HepG2 (cell line): ENCODE data around the gene THOC2. TPM values are rescaled to one million over a fixed set of nuclear protein-coding genes. Genes with fewer than 3 reads are reported as not detected.

Source experiments
- CHD4 ChIP-seq: fragments of 200-600 bp; sonication (generic); IDR thresholded peaks from 2 replicates; pipeline ENCODE4 v1.7.0; 2017; ENCODE audit warnings: mild to moderate bottlenecking, low read length, borderline replicate concordance
- NCOA5 ChIP-seq: sonication (generic); formaldehyde crosslinking; IDR thresholded peaks from 2 replicates; pipeline ENCODE4 v1.4.0; 2020; ENCODE audit warnings: missing genetic modification reagents
- NFKBIZ ChIP-seq: IDR thresholded peaks from 2 replicates; pipeline ENCODE4 v1.6.1; 2018; ENCODE audit warnings: missing genetic modification reagents, missing compliant biosample characterization
- SAFB2 ChIP-seq: sonication (generic); formaldehyde crosslinking; IDR thresholded peaks from 2 replicates; pipeline ENCODE4 v1.5.1; 2020; ENCODE audit warnings: missing genetic modification reagents, low read depth, mild to moderate bottlenecking, borderline replicate concordance
- SALL2 ChIP-seq: sonication (generic); formaldehyde crosslinking; IDR thresholded peaks from 2 replicates; pipeline ENCODE4 v1.8.1; 2023; ENCODE audit warnings: mild to moderate bottlenecking, missing genetic modification reagents, inconsistent platforms
- ZNF124 ChIP-seq: sonication (generic); formaldehyde crosslinking; IDR thresholded peaks from 2 replicates; pipeline ENCODE4 v1.4.0; 2020; ENCODE audit warnings: missing genetic modification reagents
- ZNF547 ChIP-seq: sonication (generic); formaldehyde crosslinking; IDR thresholded peaks from 2 replicates; pipeline ENCODE4 v1.5.1; 2020; ENCODE audit warnings: mild to moderate bottlenecking, missing genetic modification reagents
- ZNF790 ChIP-seq: sonication (generic); formaldehyde crosslinking; IDR thresholded peaks from 2 replicates; pipeline ENCODE4 v1.8.0; 2022; ENCODE audit warnings: missing genetic modification reagents, mild to moderate bottlenecking, borderline replicate concordance
- ZNF879 ChIP-seq: sonication (generic); formaldehyde crosslinking; IDR thresholded peaks from 2 replicates; pipeline ENCODE4 v1.8.1; 2023; ENCODE audit warnings: missing genetic modification reagents
- polyA plus RNA-seq, 8 experiments: library from polyadenylated mRNA; depleted of rRNA in 3 of 8; stranded (reverse) in 7 of 8; unstranded in 1 of 8; fragments of >200 nt; fragmentation: Illumina TruSeq in 4 of 8; extraction: Trizol in 4 of 8; gene quantifications; 2 replicates each; pipeline versions ENCODE4 v1.2.1 to v1.2.3, GENCODE V29; 2011 to 2016; ENCODE audit warnings: low read depth in 4 of 8, missing spikeins in 1 of 8, mixed read lengths in 1 of 8; ENCODE audit not compliant: insufficient read depth in 1 of 8
- total RNA-seq, 5 experiments: library from RNA; depleted of rRNA; stranded (reverse); fragments of >200 nt; fragmentation: Illumina TruSeq; extraction: Trizol; gene quantifications; 2 replicates each; pipeline ENCODE4 v1.2.3, GENCODE V29; 2016; ENCODE audit warnings: low read depth in 1 of 5
- TF ChIP-seq, protein P1 (sequence below): sonication (generic); formaldehyde crosslinking; IDR thresholded peaks from 2 replicates; pipeline ENCODE4 v1.4.0; 2020; ENCODE audit warnings: missing genetic modification reagents
- TF ChIP-seq, protein P2 (sequence below): IDR thresholded peaks from 2 replicates; pipeline ENCODE4 v1.6.1; 2012; ENCODE audit warnings: inconsistent platforms
- TF ChIP-seq, protein P3 (sequence below): sonication (generic); formaldehyde crosslinking; IDR thresholded peaks from 2 replicates; pipeline ENCODE4 v1.5.1; 2020; ENCODE audit warnings: missing genetic modification reagents, mild to moderate bottlenecking, borderline replicate concordance
- TF ChIP-seq, protein P4 (sequence below), 2 experiments: sonication (generic) in 1 of 2; formaldehyde crosslinking in 1 of 2; IDR thresholded peaks; 2 replicates each; pipeline versions ENCODE4 v1.4.0 to v1.6.1; 2018 to 2020; ENCODE audit warnings: missing genetic modification reagents in 2 of 2, borderline replicate concordance in 1 of 2, low read depth in 1 of 2, mild to moderate bottlenecking in 1 of 2, missing biosample characterization in 1 of 2
- TF ChIP-seq, protein P5 (sequence below): sonication (generic); formaldehyde crosslinking; IDR thresholded peaks from 2 replicates; pipeline ENCODE4 v1.8.1; 2023; ENCODE audit warnings: mild to moderate bottlenecking, missing genetic modification reagents
- TF ChIP-seq, protein P6 (sequence below), 2 experiments: sonication (generic) in 1 of 2; formaldehyde crosslinking in 1 of 2; IDR thresholded peaks; 2 replicates each; pipeline versions ENCODE4 v1.6.1 to v1.9.0; 2014 to 2022; ENCODE audit warnings: antibody characterized with exemption in 1 of 2, borderline replicate concordance in 1 of 2, inconsistent platforms in 1 of 2, low read depth in 1 of 2, missing genetic modification reagents in 1 of 2

THOC2 gene
- total and polyA plus RNA-seq, 2 of the 13 experiments (the other 11 are each of a cell fraction or from before 2014, with no cell fraction given), result 87.1 to 101 TPM

DNA sequence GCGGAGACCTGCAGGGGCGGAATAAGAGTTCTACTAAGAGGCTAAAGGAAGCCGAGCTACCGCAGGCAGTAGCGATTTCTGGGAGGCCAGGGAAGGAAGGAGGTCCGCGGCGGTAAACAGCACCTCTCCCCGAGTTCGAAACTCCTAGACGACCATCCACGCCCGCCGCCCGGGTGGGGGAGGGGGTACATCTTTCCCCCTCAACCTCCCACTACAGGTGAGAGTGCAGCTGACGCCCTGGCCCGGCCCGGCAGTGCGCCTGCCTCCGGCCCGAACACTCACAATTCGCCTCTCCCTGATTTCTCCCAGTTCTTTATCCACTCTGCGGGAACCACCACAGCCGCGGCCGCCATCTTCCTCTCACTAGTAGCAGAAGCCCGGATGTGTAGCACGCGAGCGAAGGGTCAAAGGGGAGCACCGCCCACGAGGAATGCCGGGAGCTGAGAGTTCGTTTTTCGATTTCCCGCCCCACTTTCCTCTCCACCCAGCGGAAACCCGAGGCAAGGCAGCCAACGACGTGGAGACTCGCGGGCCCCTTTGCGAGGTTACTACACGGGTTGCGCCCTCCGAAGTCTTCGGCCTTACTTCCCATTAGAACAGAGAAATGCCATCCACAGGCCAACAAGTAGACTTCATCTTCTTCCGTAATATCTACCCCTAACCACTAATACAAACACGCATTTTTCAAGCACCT, at the start of gene THOC2 (continued):
- TF ChIP-seq, protein P1, sequence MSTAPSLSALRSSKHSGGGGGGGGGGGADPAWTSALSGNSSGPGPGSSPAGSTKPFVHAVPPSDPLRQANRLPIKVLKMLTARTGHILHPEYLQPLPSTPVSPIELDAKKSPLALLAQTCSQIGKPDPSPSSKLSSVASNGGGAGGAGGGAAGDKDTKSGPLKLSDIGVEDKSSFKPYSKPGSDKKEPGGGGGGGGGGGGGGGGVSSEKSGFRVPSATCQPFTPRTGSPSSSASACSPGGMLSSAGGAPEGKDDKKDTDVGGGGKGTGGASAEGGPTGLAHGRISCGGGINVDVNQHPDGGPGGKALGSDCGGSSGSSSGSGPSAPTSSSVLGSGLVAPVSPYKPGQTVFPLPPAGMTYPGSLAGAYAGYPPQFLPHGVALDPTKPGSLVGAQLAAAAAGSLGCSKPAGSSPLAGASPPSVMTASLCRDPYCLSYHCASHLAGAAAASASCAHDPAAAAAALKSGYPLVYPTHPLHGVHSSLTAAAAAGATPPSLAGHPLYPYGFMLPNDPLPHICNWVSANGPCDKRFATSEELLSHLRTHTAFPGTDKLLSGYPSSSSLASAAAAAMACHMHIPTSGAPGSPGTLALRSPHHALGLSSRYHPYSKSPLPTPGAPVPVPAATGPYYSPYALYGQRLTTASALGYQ (CRISPR knock-in tag), result no peak
- TF ChIP-seq, protein P2, sequence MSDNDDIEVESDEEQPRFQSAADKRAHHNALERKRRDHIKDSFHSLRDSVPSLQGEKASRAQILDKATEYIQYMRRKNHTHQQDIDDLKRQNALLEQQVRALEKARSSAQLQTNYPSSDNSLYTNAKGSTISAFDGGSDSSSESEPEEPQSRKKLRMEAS, result peak; percentile 89
- TF ChIP-seq ZNF790 (CRISPR knock-in tag), result no peak
- TF ChIP-seq, protein P3, sequence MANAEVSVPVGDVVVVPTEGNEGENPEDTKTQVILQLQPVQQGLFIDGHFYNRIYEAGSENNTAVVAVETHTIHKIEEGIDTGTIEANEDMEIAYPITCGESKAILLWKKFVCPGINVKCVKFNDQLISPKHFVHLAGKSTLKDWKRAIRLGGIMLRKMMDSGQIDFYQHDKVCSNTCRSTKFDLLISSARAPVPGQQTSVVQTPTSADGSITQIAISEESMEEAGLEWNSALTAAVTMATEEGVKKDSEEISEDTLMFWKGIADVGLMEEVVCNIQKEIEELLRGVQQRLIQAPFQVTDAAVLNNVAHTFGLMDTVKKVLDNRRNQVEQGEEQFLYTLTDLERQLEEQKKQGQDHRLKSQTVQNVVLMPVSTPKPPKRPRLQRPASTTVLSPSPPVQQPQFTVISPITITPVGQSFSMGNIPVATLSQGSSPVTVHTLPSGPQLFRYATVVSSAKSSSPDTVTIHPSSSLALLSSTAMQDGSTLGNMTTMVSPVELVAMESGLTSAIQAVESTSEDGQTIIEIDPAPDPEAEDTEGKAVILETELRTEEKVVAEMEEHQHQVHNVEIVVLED, result peak; percentile 34; the same call in 1 of the 2 replicates
- no peak for TF ChIP-seq ZNF547 (CRISPR knock-in tag)
- TF ChIP-seq, protein P4, sequence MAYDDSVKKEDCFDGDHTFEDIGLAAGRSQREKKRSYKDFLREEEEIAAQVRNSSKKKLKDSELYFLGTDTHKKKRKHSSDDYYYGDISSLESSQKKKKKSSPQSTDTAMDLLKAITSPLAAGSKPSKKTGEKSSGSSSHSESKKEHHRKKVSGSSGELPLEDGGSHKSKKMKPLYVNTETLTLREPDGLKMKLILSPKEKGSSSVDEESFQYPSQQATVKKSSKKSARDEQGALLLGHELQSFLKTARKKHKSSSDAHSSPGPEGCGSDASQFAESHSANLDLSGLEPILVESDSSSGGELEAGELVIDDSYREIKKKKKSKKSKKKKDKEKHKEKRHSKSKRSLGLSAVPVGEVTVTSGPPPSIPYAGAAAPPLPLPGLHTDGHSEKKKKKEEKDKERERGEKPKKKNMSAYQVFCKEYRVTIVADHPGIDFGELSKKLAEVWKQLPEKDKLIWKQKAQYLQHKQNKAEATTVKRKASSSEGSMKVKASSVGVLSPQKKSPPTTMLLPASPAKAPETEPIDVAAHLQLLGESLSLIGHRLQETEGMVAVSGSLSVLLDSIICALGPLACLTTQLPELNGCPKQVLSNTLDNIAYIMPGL (CRISPR knock-in tag; IDR thresholded peaks at IDR 0.05; ENCODE audit: borderline replicate concordance in 1 of 2, low read depth in 1 of 2), result peak in 1 of 2 experiments; percentile 47; a peak in 1 of 4 replicates
- peak; percentile 56; the same call in 1 of the 2 replicates for TF ChIP-seq SALL2
- TF ChIP-seq ZNF124 (CRISPR knock-in tag), result no peak
- TF ChIP-seq CHD4, result no peak
- TF ChIP-seq NFKBIZ (CRISPR knock-in tag), result no peak
- TF ChIP-seq NCOA5 (CRISPR knock-in tag), result no peak
- TF ChIP-seq, protein P5, sequence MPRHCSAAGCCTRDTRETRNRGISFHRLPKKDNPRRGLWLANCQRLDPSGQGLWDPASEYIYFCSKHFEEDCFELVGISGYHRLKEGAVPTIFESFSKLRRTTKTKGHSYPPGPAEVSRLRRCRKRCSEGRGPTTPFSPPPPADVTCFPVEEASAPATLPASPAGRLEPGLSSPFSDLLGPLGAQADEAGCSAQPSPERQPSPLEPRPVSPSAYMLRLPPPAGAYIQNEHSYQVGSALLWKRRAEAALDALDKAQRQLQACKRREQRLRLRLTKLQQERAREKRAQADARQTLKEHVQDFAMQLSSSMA, result no peak
- no peak for TF ChIP-seq ZNF879 (CRISPR knock-in tag)
- TF ChIP-seq, protein P6, sequence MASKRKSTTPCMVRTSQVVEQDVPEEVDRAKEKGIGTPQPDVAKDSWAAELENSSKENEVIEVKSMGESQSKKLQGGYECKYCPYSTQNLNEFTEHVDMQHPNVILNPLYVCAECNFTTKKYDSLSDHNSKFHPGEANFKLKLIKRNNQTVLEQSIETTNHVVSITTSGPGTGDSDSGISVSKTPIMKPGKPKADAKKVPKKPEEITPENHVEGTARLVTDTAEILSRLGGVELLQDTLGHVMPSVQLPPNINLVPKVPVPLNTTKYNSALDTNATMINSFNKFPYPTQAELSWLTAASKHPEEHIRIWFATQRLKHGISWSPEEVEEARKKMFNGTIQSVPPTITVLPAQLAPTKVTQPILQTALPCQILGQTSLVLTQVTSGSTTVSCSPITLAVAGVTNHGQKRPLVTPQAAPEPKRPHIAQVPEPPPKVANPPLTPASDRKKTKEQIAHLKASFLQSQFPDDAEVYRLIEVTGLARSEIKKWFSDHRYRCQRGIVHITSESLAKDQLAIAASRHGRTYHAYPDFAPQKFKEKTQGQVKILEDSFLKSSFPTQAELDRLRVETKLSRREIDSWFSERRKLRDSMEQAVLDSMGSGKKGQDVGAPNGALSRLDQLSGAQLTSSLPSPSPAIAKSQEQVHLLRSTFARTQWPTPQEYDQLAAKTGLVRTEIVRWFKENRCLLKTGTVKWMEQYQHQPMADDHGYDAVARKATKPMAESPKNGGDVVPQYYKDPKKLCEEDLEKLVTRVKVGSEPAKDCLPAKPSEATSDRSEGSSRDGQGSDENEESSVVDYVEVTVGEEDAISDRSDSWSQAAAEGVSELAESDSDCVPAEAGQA (IDR thresholded peaks at IDR 0.05; ENCODE audit: low read depth), result peak; percentile 36; the same call in 1 of the 2 replicates
- TF ChIP-seq, protein P6 (CRISPR knock-in tag; IDR thresholded peaks at IDR 0.05; ENCODE audit: borderline replicate concordance), result no peak
- TF ChIP-seq SAFB2 (CRISPR knock-in tag), result no peak
